H1 (cell line): ENCODE results near the gene SV2C. TPM values are rescaled to one million over a fixed set of nuclear protein-coding genes. Genes with fewer than 3 reads are reported as not detected.

Experiments
- CTCF ChIA-PET: fragments of 300-600 bp; sonication (Branson Sonifier 250); formaldehyde crosslinking; loops from one replicate; lab custom pipeline; 2021; ENCODE audit not compliant: partially characterized antibody; lab: Charles Lee
- POLR2A ChIA-PET: fragments of 300-600 bp; sonication (Branson Sonifier 250); formaldehyde crosslinking; loops from one replicate; lab custom pipeline; 2021; ENCODE audit warnings: inconsistent platforms; ENCODE audit not compliant: partially characterized antibody; lab: Charles Lee
- DNase-seq, 2 experiments: peaks; one replicate each; pipeline versions ENCODE4 v3.0.0 to v3.0.0-alpha.2; 2010 to 2022; ENCODE audit warnings: low spot score in 2 of 2, low read depth in 1 of 2, mixed read lengths in 1 of 2
- FAIRE-seq: peaks from 2 replicates; lab custom pipeline; 2011; peaks lifted over from hg19 to GRCh38; lab: Jason Lieb, UNC
- H2AFZ ChIP-seq: 2 replicates; pipeline ENCODE4 v1.8.1; 2012; ENCODE audit warnings: low read length, inconsistent platforms
- H2AK5ac ChIP-seq: 2 replicates; pipeline ENCODE4 v1.6.1; 2013; ENCODE audit warnings: low read depth, low read length
- H2BK120ac ChIP-seq: replicated peaks from 2 replicates; pipeline ENCODE3; 2013; ENCODE audit warnings: low read depth, low read length, inconsistent platforms
- H2BK12ac ChIP-seq: 2 replicates; pipeline ENCODE4 v1.6.1; 2013; ENCODE audit warnings: low read depth, low read length
- H2BK15ac ChIP-seq: 2 replicates; pipeline ENCODE4 v1.6.1; 2013; ENCODE audit warnings: low read length
- H2BK20ac ChIP-seq: 2 replicates; pipeline ENCODE4 v1.6.1; 2013; ENCODE audit warnings: low read length
- H2BK5ac ChIP-seq: 2 replicates; pipeline ENCODE4 v1.6.1; 2013; ENCODE audit warnings: low read depth, low read length
- H3K14ac ChIP-seq: 2 replicates; pipeline ENCODE4 v1.6.1; 2013; ENCODE audit warnings: inconsistent platforms; ENCODE audit not compliant: insufficient read length
- H3K18ac ChIP-seq: 2 replicates; pipeline ENCODE4 v1.6.1; 2013; ENCODE audit warnings: low read length; ENCODE audit errors: extremely low read depth
- H3K23ac ChIP-seq: 2 replicates; pipeline ENCODE4 v1.6.1; 2013; ENCODE audit warnings: inconsistent platforms; ENCODE audit not compliant: insufficient read length
- H3K23me2 ChIP-seq: 2 replicates; pipeline ENCODE4 v1.6.1; 2013; ENCODE audit warnings: low read depth, low read length
- H3K27ac ChIP-seq: 2 replicates; pipeline ENCODE4 v1.6.1; 2011; ENCODE audit warnings: low read depth, low read length, inconsistent platforms
- H3K27me3 ChIP-seq, 4 experiments: replicated peaks in 1 of 4; 1 replicate in 1 of 4; 2 replicates in 3 of 4; pipeline versions ENCODE4 v1.6.1 to v1.8.1; 2011 to 2013; ENCODE audit warnings: low read length in 3 of 4, mild to moderate bottlenecking in 3 of 4, inconsistent platforms in 2 of 4, mixed read lengths in 2 of 4, moderate library complexity in 1 of 4; ENCODE audit not compliant: control insufficient read depth in 3 of 4, insufficient read depth in 3 of 4; ENCODE audit errors: extremely low read depth in 1 of 4
- H3K36me3 ChIP-seq, 4 experiments: 2 replicates each; pipeline versions ENCODE4 v1.6.1 to v1.8.1; 2011 to 2013; ENCODE audit warnings: mild to moderate bottlenecking in 4 of 4, low read length in 3 of 4, moderate library complexity in 2 of 4, control low read depth in 1 of 4, inconsistent platforms in 1 of 4; ENCODE audit not compliant: insufficient read depth in 4 of 4, control insufficient read depth in 2 of 4
- H3K4ac ChIP-seq: replicated peaks from 2 replicates; pipeline ENCODE3; 2013; ENCODE audit warnings: low read length, low read depth, mixed read lengths, inconsistent platforms; ENCODE audit not compliant: insufficient read length
- H3K4me1 ChIP-seq, 4 experiments: replicated peaks in 1 of 4; 1 replicate in 1 of 4; 2 replicates in 3 of 4; pipeline versions ENCODE4 v1.6.1 to v1.8.1; 2011 to 2013; ENCODE audit warnings: low read length in 3 of 4, inconsistent platforms in 2 of 4, mixed read lengths in 1 of 4; ENCODE audit not compliant: insufficient read depth in 4 of 4, control insufficient read depth in 3 of 4
- H3K4me2 ChIP-seq, 2 experiments: 2 replicates each; pipeline versions ENCODE4 v1.6.1 to v1.8.1; 2011 to 2013; ENCODE audit warnings: low read depth in 2 of 2, low read length in 2 of 2, control low read depth in 1 of 2, inconsistent platforms in 1 of 2, mild to moderate bottlenecking in 1 of 2; ENCODE audit not compliant: insufficient read depth in 1 of 2
- H3K4me3 ChIP-seq, 4 experiments: fragments of 200-600, 300-600 bp in 1 of 4; sonication (generic), shearing (Covaris generic), sonication (Bioruptor Twin) in 1 of 4; 2 replicates each; pipeline versions ENCODE4 v1.5.1 to v1.8.1; 2011 to 2016; ENCODE audit warnings: low read length in 4 of 4, low read depth in 3 of 4, control low read depth in 2 of 4, inconsistent platforms in 2 of 4, mild to moderate bottlenecking in 2 of 4, mixed read lengths in 1 of 4, moderate library complexity in 1 of 4; ENCODE audit not compliant: insufficient read depth in 2 of 4; ENCODE audit errors: extremely low read depth in 1 of 4
- H3K56ac ChIP-seq: replicated peaks from 2 replicates; pipeline ENCODE3; 2013; ENCODE audit warnings: low read depth, mild to moderate bottlenecking, mixed read lengths, low read length, inconsistent platforms; ENCODE audit not compliant: insufficient read length
- H3K79me1 ChIP-seq: 2 replicates; pipeline ENCODE4 v1.6.1; 2013; ENCODE audit warnings: low read depth, low read length, control low read depth
- H3K79me2 ChIP-seq, 2 experiments: 2 replicates each; pipeline versions ENCODE4 v1.6.1 to v1.8.1; 2012 to 2013; ENCODE audit warnings: low read length in 2 of 2, mild to moderate bottlenecking in 2 of 2, inconsistent platforms in 1 of 2; ENCODE audit not compliant: insufficient read depth in 2 of 2, control insufficient read depth in 1 of 2
- H3K9ac ChIP-seq, 4 experiments: replicated peaks in 1 of 4; 1 replicate in 1 of 4; 2 replicates in 3 of 4; pipeline versions ENCODE4 v1.6.1 to v1.8.1; 2011 to 2013; ENCODE audit warnings: low read depth in 3 of 4, low read length in 3 of 4, control low read depth in 2 of 4, mild to moderate bottlenecking in 2 of 4, moderate library complexity in 2 of 4, inconsistent platforms in 1 of 4; ENCODE audit errors: extremely low read depth in 1 of 4
- H3K9me3 ChIP-seq, 2 experiments: 2 replicates each; pipeline versions ENCODE4 v1.6.1 to v1.8.1; 2012 to 2013; ENCODE audit warnings: mild to moderate bottlenecking in 2 of 2, moderate library complexity in 2 of 2, control low read depth in 1 of 2, inconsistent platforms in 1 of 2, low read depth in 1 of 2, low read length in 1 of 2, mixed read lengths in 1 of 2; ENCODE audit not compliant: insufficient read depth in 2 of 2
- H4K20me1 ChIP-seq, 2 experiments: replicated peaks in 1 of 2; 2 replicates each; pipeline versions ENCODE3 to v1.8.1; 2011 to 2013; ENCODE audit warnings: inconsistent platforms in 2 of 2, low read length in 2 of 2, mild to moderate bottlenecking in 1 of 2; ENCODE audit not compliant: insufficient read depth in 2 of 2, control insufficient read depth in 1 of 2
- H4K5ac ChIP-seq: 2 replicates; pipeline ENCODE4 v1.6.1; 2013; ENCODE audit warnings: low read length, low read depth, mixed read lengths, inconsistent platforms; ENCODE audit not compliant: insufficient read length
- H4K8ac ChIP-seq: 2 replicates; pipeline ENCODE4 v1.8.0; 2013; ENCODE audit warnings: mild to moderate bottlenecking, moderate library complexity, low read length, inconsistent platforms; ENCODE audit not compliant: insufficient read depth; ENCODE audit errors: extremely low read depth
- H4K91ac ChIP-seq: replicated peaks from 2 replicates; pipeline ENCODE3; 2013; ENCODE audit warnings: low read length, mixed read lengths, inconsistent platforms; ENCODE audit not compliant: insufficient read length
- ASH2L ChIP-seq: fragments of 200-600, 300-600 bp; sonication (generic); IDR thresholded peaks from one replicate; pipeline ENCODE4 v1.7.1; 2017; ENCODE audit warnings: low read length
- BACH1 ChIP-seq: IDR thresholded peaks from 2 replicates; pipeline ENCODE4 v1.6.1; 2012; ENCODE audit warnings: low read length, improper control_type of control experiment
- CBX8 ChIP-seq: fragments of 300-800, 300-1000 bp; sonication (generic); IDR thresholded peaks from 2 replicates; pipeline ENCODE4 v1.7.1; 2016; ENCODE audit warnings: low read depth, low read length, borderline replicate concordance
- EP300 ChIP-seq, 2 experiments: IDR thresholded peaks; 1 replicate in 1 of 2; 2 replicates in 1 of 2; pipeline ENCODE4 v1.6.1; 2011 to 2012; ENCODE audit warnings: low read depth in 2 of 2, low read length in 2 of 2, mild to moderate bottlenecking in 2 of 2, borderline replicate concordance in 1 of 2, inconsistent platforms in 1 of 2, moderate library complexity in 1 of 2
- POU5F1 ChIP-seq: IDR thresholded peaks from 2 replicates; pipeline ENCODE4 v1.6.1; 2011; ENCODE audit warnings: low read depth, mild to moderate bottlenecking, low read length, moderate library complexity
- RAD21 ChIP-seq, 2 experiments: IDR thresholded peaks in 1 of 2; conservative IDR thresholded peaks in 1 of 2; 2 replicates each; pipeline ENCODE4 v1.6.1; 2011; ENCODE audit warnings: low read depth in 2 of 2, low read length in 2 of 2, improper control_type of control experiment in 1 of 2, inconsistent platforms in 1 of 2, mild to moderate bottlenecking in 1 of 2, moderate library complexity in 1 of 2
- RBBP5 ChIP-seq: IDR thresholded peaks from 2 replicates; pipeline ENCODE4 v1.7.1; 2012; ENCODE audit warnings: low read depth, mild to moderate bottlenecking, inconsistent platforms, low read length, moderate library complexity, borderline replicate concordance
- SAP30 ChIP-seq: fragments of 300-600 bp; sonication (generic); IDR thresholded peaks from 2 replicates; pipeline ENCODE4 v1.7.1; 2012; ENCODE audit warnings: low read length, moderate library complexity, mild to moderate bottlenecking, inconsistent platforms; ENCODE audit not compliant: insufficient read depth, insufficient replicate concordance
- SIRT6 ChIP-seq: IDR thresholded peaks from one replicate; pipeline ENCODE4 v1.7.1; 2012; ENCODE audit warnings: low read length, inconsistent platforms
- SP4 ChIP-seq: IDR thresholded peaks from 2 replicates; pipeline ENCODE4 v1.6.1; 2012; ENCODE audit warnings: low read length, inconsistent platforms
- TAF7 ChIP-seq: optimal IDR thresholded peaks from 2 replicates; pipeline ENCODE3; 2011; ENCODE audit warnings: low read depth, mild to moderate bottlenecking, inconsistent platforms, low read length, moderate library complexity, borderline replicate concordance
- WGBS, 2 experiments: shearing (Covaris generic) in 1 of 2; methylation state at CpG; one replicate each; pipeline versions ENCODE4 v1.1.6 to v1.1.7; 2013 to 2015; ENCODE audit warnings: low lambda C conversion rate in 2 of 2, mixed read lengths in 2 of 2, inconsistent platforms in 1 of 2, low coverage in 1 of 2, missing lambda C conversion rate in 1 of 2; ENCODE audit not compliant: insufficient replicate concordance in 2 of 2, insufficient coverage in 1 of 2, insufficient read length in 1 of 2; ENCODE audit errors: extremely low coverage in 1 of 2, missing lambda C conversion rate in 1 of 2; 5-methylcytosine and 5-hydroxymethylcytosine counted together
- polyA plus RNA-seq, 7 experiments: library from polyadenylated mRNA; depleted of rRNA in 3 of 7; stranded (reverse) in 5 of 7; unstranded in 2 of 7; fragments of >200 nt in 5 of 7; fragments of 200-250 nt in 2 of 7; gene quantifications; 1 replicate in 5 of 7; 2 replicates in 1 of 7; 4 replicates in 1 of 7; pipeline versions ENCODE4 v1.2.1 to v1.2.3, GENCODE V29; 2011 to 2013; ENCODE audit warnings: missing spikeins in 2 of 7, mixed read lengths in 2 of 7
- total RNA-seq: library from RNA; stranded (reverse); fragmentation: NEBNext Ultra II Directional; extraction: Animal tissue kit (Norgen Biotek cat#: 25700); gene quantifications from 2 replicates; pipeline ENCODE4 v1.2.1, GENCODE V29; 2021
- TF ChIP-seq, protein P1 (sequence below): IDR thresholded peaks from 2 replicates; pipeline ENCODE4 v1.6.1; 2012; ENCODE audit warnings: inconsistent platforms

The SV2C gene
- total and polyA plus RNA-seq, 2 of the 8 experiments (the other 6 are each of a cell fraction or from before 2014, with no cell fraction given): 0.08 to 0.24 TPM

DNA sequence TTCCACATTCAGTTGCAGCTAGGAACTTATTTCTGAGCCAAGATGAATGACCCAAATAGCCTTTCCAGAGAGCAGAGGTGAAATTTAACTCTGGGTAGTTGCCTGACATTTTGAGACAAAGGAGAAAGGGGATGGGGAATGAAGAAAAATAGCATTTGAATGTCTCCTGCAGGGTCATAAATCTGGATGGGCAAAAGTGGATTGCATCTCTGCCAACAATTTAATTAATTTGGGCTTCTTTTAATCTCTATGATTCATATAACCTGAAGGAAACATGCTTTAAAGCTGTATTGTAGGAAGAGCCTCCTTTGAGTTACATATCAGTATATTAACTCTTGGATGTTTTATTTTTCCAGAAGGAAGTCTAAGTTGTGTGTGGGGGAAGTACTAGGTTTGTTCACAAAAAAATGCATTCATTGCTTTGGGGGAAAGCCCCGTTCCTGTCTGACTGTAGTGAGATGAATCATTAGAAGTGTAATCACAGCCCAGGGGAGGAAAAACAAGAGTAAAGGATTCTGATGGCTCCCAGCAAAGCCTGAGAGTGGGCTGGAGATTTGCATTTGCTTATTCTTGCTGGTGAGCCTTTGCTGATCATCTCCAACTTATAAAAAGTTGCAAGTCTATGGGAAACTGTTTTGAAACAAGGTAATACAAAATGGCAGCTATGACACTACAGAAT is 186.9 kb downstream of the SV2C start:
- 94% methylated on average over 1 of the region's 1 CpG; no CpG with 5 or more reads in 1 of the 2 experiments for WGBS, 2 experiments
- H3K9ac ChIP-seq: no peak overlapping the region
- no peak for TF ChIP-seq POU5F1
- no peak for TF ChIP-seq BACH1
- TF ChIP-seq TAF7: no peak
- no peak for TF ChIP-seq SIRT6
- no peak for TF ChIP-seq SAP30
- no peak for TF ChIP-seq ASH2L
- TF ChIP-seq, protein P1, sequence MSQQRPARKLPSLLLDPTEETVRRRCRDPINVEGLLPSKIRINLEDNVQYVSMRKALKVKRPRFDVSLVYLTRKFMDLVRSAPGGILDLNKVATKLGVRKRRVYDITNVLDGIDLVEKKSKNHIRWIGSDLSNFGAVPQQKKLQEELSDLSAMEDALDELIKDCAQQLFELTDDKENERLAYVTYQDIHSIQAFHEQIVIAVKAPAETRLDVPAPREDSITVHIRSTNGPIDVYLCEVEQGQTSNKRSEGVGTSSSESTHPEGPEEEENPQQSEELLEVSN: no peak
- TF ChIP-seq SP4: no peak
- no peak for TF ChIP-seq RAD21 (IDR thresholded peaks at IDR 0.05 in 1 of 2, conservative IDR thresholded peaks at IDR 0.05 in 1 of 2; ENCODE audit: low read depth in 2 of 2, low read length in 2 of 2)
- TF ChIP-seq CBX8: no peak
- TF ChIP-seq EP300 (IDR thresholded peaks at IDR 0.05; ENCODE audit: borderline replicate concordance in 1 of 2, low read depth in 2 of 2, low read length in 2 of 2): no peak
- TF ChIP-seq RBBP5: no peak

More for the DNA sequence above, 186.9 kb downstream of the SV2C start:
- no peak overlapping the region for H3K56ac ChIP-seq
- ChIA-PET CTCF (interaction anchor here (0.8 kb wide), 1 partner anchor 58 kb away, joined by 3 read pairs; no protein-coding TSS in a partner anchor), POLR2A (no interaction called here)
- H3K27ac ChIP-seq: no peak overlapping the region
- no peak for FAIRE-seq
- no peaks in the 10 kb centered on the region for H3K27me3 ChIP-seq
- no peak overlapping the region for H3K4ac ChIP-seq
- no peak overlapping the region for H3K4me3 ChIP-seq
- H3K14ac ChIP-seq: no peak overlapping the region
- DNase-seq: no peak
- no peak overlapping the region for H3K4me2 ChIP-seq
- H2BK15ac ChIP-seq: no peak overlapping the region
- H2AFZ ChIP-seq: no peak overlapping the region
- H3K36me3 ChIP-seq: no peaks in the 10 kb centered on the region
- H3K18ac ChIP-seq: no peak overlapping the region
- no peaks in the 10 kb centered on the region for H3K9me3 ChIP-seq
- H2AK5ac ChIP-seq: no peak overlapping the region
- H4K91ac ChIP-seq: no peak overlapping the region
- no peaks in the 10 kb centered on the region for H3K79me1 ChIP-seq
- no peak overlapping the region for H2BK120ac ChIP-seq
- H3K23me2 ChIP-seq: no peaks in the 10 kb centered on the region
- H2BK20ac ChIP-seq: no peak overlapping the region
- H4K8ac ChIP-seq: no peak overlapping the region
- no peak overlapping the region for H2BK12ac ChIP-seq
- no peak overlapping the region for H2BK5ac ChIP-seq
- H4K20me1 ChIP-seq: no peaks in the 10 kb centered on the region
- H3K23ac ChIP-seq: no peak overlapping the region
- no peak overlapping the region for H4K5ac ChIP-seq
- no peaks in the 10 kb centered on the region for H3K4me1 ChIP-seq
- H3K79me2 ChIP-seq: no peaks in the 10 kb centered on the region
